Stomach (tissue), 4 donors: Measurements from ENCODE around the gene SYNDIG1.

ENCODE experiments used
- EP300 ChIP-seq: sonication (generic); formaldehyde crosslinking; IDR thresholded peaks from one replicate; pipeline ENCODE4 v1.6.1; 2017; ENCODE audit warnings: antibody characterized with exemption
- POLR2A ChIP-seq, 4 donors: fragments of 450-650 bp; IDR thresholded peaks; one replicate each; pipeline ENCODE4 v1.6.1; 2016; ENCODE audit warnings: antibody characterized with exemption in 4 of 4, control low read depth in 2 of 4, mild to moderate bottlenecking in 1 of 4, moderate library complexity in 1 of 4
- POLR2AphosphoS5 ChIP-seq, 3 donors: sonication (generic); formaldehyde crosslinking; IDR thresholded peaks; one replicate each; pipeline ENCODE4 v1.6.1; 2016; ENCODE audit warnings: antibody characterized with exemption in 3 of 3
- TF ChIP-seq, protein P1 (sequence below), 7 experiments: fragments of 450-650 bp in 4 of 7; fragments of 200-600 bp in 3 of 7; sonication (generic) in 3 of 7; IDR thresholded peaks; one replicate each; pipeline ENCODE4 v1.5.1; 2016 to 2019; ENCODE audit warnings: antibody characterized with exemption in 7 of 7, control low read depth in 2 of 7, mild to moderate bottlenecking in 1 of 7

DNA sequence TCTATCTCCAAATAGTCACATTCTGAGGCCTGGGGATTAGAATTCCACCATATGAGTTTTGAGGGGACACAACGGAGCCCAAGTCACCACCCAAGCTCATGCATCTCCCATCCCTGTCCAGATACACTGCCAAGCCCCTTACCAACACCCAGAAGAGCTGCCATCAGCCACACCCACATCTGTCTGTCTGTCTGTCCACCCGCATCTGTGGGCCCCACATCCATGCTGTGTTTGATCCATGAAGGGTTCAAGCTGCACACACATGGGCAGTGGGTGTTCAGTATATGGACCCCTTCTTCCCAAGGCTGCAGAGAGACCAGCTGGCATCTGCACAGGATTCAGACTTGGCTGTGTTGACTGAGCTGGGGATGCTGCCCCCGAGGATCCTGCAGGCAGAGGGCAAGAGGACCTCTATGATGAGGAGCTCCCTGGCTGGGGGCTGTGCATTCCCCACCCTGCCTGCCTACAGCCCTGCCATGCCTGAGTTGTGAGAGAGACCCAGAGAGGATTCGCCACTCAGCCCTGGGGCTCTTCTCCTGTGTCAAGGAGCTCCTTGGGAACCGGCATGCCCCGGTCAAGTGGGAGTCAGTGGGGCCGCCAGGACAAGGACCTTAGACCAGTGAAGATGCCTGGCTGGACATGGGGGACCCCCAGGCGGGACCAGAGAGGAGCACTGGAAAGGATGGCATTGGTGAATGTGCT is 206.4 kb downstream of the SYNDIG1 start:
- TF ChIP-seq, protein P1, sequence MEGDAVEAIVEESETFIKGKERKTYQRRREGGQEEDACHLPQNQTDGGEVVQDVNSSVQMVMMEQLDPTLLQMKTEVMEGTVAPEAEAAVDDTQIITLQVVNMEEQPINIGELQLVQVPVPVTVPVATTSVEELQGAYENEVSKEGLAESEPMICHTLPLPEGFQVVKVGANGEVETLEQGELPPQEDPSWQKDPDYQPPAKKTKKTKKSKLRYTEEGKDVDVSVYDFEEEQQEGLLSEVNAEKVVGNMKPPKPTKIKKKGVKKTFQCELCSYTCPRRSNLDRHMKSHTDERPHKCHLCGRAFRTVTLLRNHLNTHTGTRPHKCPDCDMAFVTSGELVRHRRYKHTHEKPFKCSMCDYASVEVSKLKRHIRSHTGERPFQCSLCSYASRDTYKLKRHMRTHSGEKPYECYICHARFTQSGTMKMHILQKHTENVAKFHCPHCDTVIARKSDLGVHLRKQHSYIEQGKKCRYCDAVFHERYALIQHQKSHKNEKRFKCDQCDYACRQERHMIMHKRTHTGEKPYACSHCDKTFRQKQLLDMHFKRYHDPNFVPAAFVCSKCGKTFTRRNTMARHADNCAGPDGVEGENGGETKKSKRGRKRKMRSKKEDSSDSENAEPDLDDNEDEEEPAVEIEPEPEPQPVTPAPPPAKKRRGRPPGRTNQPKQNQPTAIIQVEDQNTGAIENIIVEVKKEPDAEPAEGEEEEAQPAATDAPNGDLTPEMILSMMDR (IDR thresholded peaks at IDR 0.05): no peak
- TF ChIP-seq POLR2A (IDR thresholded peaks at IDR 0.05): no peak
- TF ChIP-seq POLR2AphosphoS5 (IDR thresholded peaks at IDR 0.05): no peak
- TF ChIP-seq EP300: no peak
